Activated CD8-positive, alpha-beta T cell treated with anti-CD3 and anti-CD28 coated beads, Interleukin-2, amount 10 ng/mL, durations not matched to agents 7 days and 5 days (primary cell): ENCODE results near the gene PNKP. TPM values are rescaled to one million over a fixed set of nuclear protein-coding genes. Genes with fewer than 3 reads are reported as not detected.
A peak's percentile ranks its signal among the peaks of the same experiment; 100 is the strongest.

Source experiments
- ATAC-seq: fragments of 150-1000 bp; cut with Tn5 transposase; one replicate; pipeline ENCODE4 v1.10.0; 2021; ENCODE audit warnings: moderate library complexity
- CTCF ChIA-PET: fragments of 350-600 bp; sonication (Branson Sonifier 250); formaldehyde crosslinking; loops from one replicate; lab custom pipeline; 2021; ENCODE audit warnings: antibody characterized with exemption; lab: Charles Lee
- POLR2A ChIA-PET: fragments of 350-600 bp; sonication (Branson Sonifier 250); formaldehyde crosslinking; loops from one replicate; lab custom pipeline; 2021; ENCODE audit warnings: antibody characterized with exemption; lab: Charles Lee
- DNase-seq: peaks from one replicate; pipeline ENCODE4 v3.0.0-alpha.2; 2020
- H3K27ac Mint-ChIP-seq: one replicate; pipeline ENCODE4 v1.8.0; 2021; ENCODE audit warnings: mild to moderate bottlenecking, mixed read lengths
- H3K27me3 Mint-ChIP-seq: one replicate; pipeline ENCODE4 v1.8.0; 2021; ENCODE audit warnings: low read depth, mixed read lengths
- H3K36me3 Mint-ChIP-seq: one replicate; pipeline ENCODE4 v1.8.0; 2021; ENCODE audit warnings: low read depth, mixed read lengths
- H3K4me1 Mint-ChIP-seq: one replicate; pipeline ENCODE4 v1.8.0; 2021; ENCODE audit warnings: low read depth, mixed read lengths
- H3K4me3 Mint-ChIP-seq: one replicate; pipeline ENCODE4 v1.8.0; 2021; ENCODE audit warnings: mild to moderate bottlenecking, mixed read lengths
- H3K9me3 Mint-ChIP-seq: one replicate; pipeline ENCODE4 v1.8.0; 2022; ENCODE audit warnings: mixed read lengths; ENCODE audit not compliant: insufficient read depth
- total RNA-seq, 2 experiments: library from RNA; stranded (reverse); gene quantifications; one replicate each; pipeline ENCODE4 v1.2.3, GENCODE V29; 2021

PNKP gene
- total RNA-seq, 2 experiments from 2014 or later: 113 to 120 TPM

GRCh38 chr19:49837425-49837824 is 30.0 kb downstream of the PNKP start:
- H3K36me3 Mint-ChIP-seq: peaks cover 46% of the 10 kb centered on the region

GRCh38 chr19:49837009-49837310 is 30.4 kb downstream of the PNKP start:
- Mint-ChIP-seq H3K4me3 (no peak overlapping the region), H3K4me1 (peaks cover 30% of the 10 kb centered on the region), H3K36me3 (peaks cover 51% of the 10 kb centered on the region), H3K9me3 (no peaks in the 10 kb centered on the region), H3K27me3 (no peaks in the 10 kb centered on the region), H3K27ac (no peak overlapping the region)
- POLR2A ChIA-PET: no interaction called here
- no peak for ATAC-seq
- CTCF ChIA-PET: no interaction called here
- DNase-seq: no peak

More at GRCh38 chr19:49837425-49837824, 30.0 kb downstream of the PNKP start:
- CTCF ChIA-PET: no interaction called here
- no peak overlapping the region for H3K27ac Mint-ChIP-seq
- ATAC-seq: no peak
- POLR2A ChIA-PET: no interaction called here
- no peak overlapping the region for H3K4me3 Mint-ChIP-seq
- H3K27me3 Mint-ChIP-seq: no peaks in the 10 kb centered on the region
- H3K4me1 Mint-ChIP-seq: peaks cover 25% of the 10 kb centered on the region
- DNase-seq: no peak
- no peaks in the 10 kb centered on the region for H3K9me3 Mint-ChIP-seq

- CTCF ChIA-PET: no interaction called here
- no peaks in the 10 kb centered on the region for H3K9me3 Mint-ChIP-seq
- ATAC-seq (no peak), DNase-seq (no peak)
- peaks cover 55% of the 10 kb centered on the region for H3K36me3 Mint-ChIP-seq
- no peaks in the 10 kb centered on the region for H3K27me3 Mint-ChIP-seq
- H3K4me3 Mint-ChIP-seq: no peak overlapping the region
- H3K4me1 Mint-ChIP-seq: peaks cover 34% of the 10 kb centered on the region
- no peak overlapping the region for H3K27ac Mint-ChIP-seq
- POLR2A ChIA-PET: no interaction called here
These were observed 31.0 kb downstream of the PNKP start for GRCh38 chr19:49836176-49837008.

GRCh38 chr19:49835562-49835961 is 31.8 kb downstream of the PNKP start:
- Mint-ChIP-seq H3K27ac (no peak overlapping the region), H3K36me3 (peaks cover 54% of the 10 kb centered on the region), H3K4me1 (peaks cover 40% of the 10 kb centered on the region), H3K27me3 (no peaks in the 10 kb centered on the region), H3K4me3 (no peak overlapping the region), H3K9me3 (no peaks in the 10 kb centered on the region)
- CTCF ChIA-PET: no interaction called here
- no peak for ATAC-seq
- POLR2A ChIA-PET: interaction anchor here (0.8 kb wide), 1 partner anchor 11 kb away, joined by 3 read pairs; no protein-coding TSS in a partner anchor
- no peak for DNase-seq

- H3K27ac Mint-ChIP-seq: peak overlapping the region; percentile 57
- POLR2A ChIA-PET: no interaction called here
- peaks cover 40% of the 10 kb centered on the region for H3K4me1 Mint-ChIP-seq
These were observed 33.8 kb downstream of the PNKP start for GRCh38 chr19:49833599-49833998.

GRCh38 chr19:49832556-49832955 is 34.8 kb downstream of the PNKP start:
- peaks cover 33% of the 10 kb centered on the region for H3K4me1 Mint-ChIP-seq
- no peaks in the 10 kb centered on the region for H3K27me3 Mint-ChIP-seq
- DNase-seq: no peak
- ATAC-seq: no peak
- peak overlapping the region; percentile 68 for H3K27ac Mint-ChIP-seq
- H3K9me3 Mint-ChIP-seq: no peaks in the 10 kb centered on the region
- ChIA-PET CTCF (interaction anchor here (1.1 to 2.1 kb wide), 2 partner anchors 16 to 115 kb away, joined by 3 to 5 read pairs; no protein-coding TSS in a partner anchor), POLR2A (interaction anchor here (0.7 to 1.6 kb wide), 2 partner anchors 13 to 16 kb away, joined by 3 read pairs; no protein-coding TSS in a partner anchor)
- peaks cover 32% of the 10 kb centered on the region for H3K36me3 Mint-ChIP-seq
- no peak overlapping the region for H3K4me3 Mint-ChIP-seq

More at GRCh38 chr19:49833599-49833998, 33.8 kb downstream of the PNKP start:
- H3K9me3 Mint-ChIP-seq: no peaks in the 10 kb centered on the region
- DNase-seq (no peak), ATAC-seq (no peak)
- CTCF ChIA-PET: interaction anchor here (1.1 to 2.1 kb wide), 2 partner anchors 11 to 116 kb away, joined by 3 to 5 read pairs; no protein-coding TSS in a partner anchor
- H3K4me3 Mint-ChIP-seq: no peak overlapping the region
- H3K27me3 Mint-ChIP-seq: no peaks in the 10 kb centered on the region
- peaks cover 37% of the 10 kb centered on the region for H3K36me3 Mint-ChIP-seq

GRCh38 chr19:49831592-49831991 is 35.8 kb downstream of the PNKP start:
- Mint-ChIP-seq H3K4me3 (no peak overlapping the region), H3K4me1 (peaks cover 29% of the 10 kb centered on the region), H3K9me3 (no peaks in the 10 kb centered on the region), H3K27me3 (no peaks in the 10 kb centered on the region), H3K36me3 (peaks cover 30% of the 10 kb centered on the region), H3K27ac (peak overlapping the region; percentile 46)
- no peak for DNase-seq
- ChIA-PET POLR2A (interaction anchor here (1.6 kb wide), 1 partner anchor 12 kb away, joined by 3 read pairs; no protein-coding TSS in a partner anchor), CTCF (interaction anchor here (1.1 to 2.1 kb wide), 2 partner anchors 17 to 114 kb away, joined by 3 to 5 read pairs; no protein-coding TSS in a partner anchor)
- no peak for ATAC-seq

GRCh38 chr19:49830766-49831165 is 36.6 kb downstream of the PNKP start:
- no peak overlapping the region for H3K4me3 Mint-ChIP-seq

GRCh38 chr19:49829721-49830120 is 37.7 kb downstream of the PNKP start:
- peaks cover 28% of the 10 kb centered on the region for H3K36me3 Mint-ChIP-seq
- H3K4me1 Mint-ChIP-seq: peaks cover 29% of the 10 kb centered on the region
- no peak overlapping the region for H3K27ac Mint-ChIP-seq
- DNase-seq (no peak), ATAC-seq (no peak)
- H3K27me3 Mint-ChIP-seq: no peaks in the 10 kb centered on the region
- no peak overlapping the region for H3K4me3 Mint-ChIP-seq
- ChIA-PET POLR2A (no interaction called here), CTCF (no interaction called here)
- no peaks in the 10 kb centered on the region for H3K9me3 Mint-ChIP-seq

More at GRCh38 chr19:49830766-49831165, 36.6 kb downstream of the PNKP start:
- DNase-seq: no peak
- H3K27me3 Mint-ChIP-seq: no peaks in the 10 kb centered on the region
- peaks cover 34% of the 10 kb centered on the region for H3K36me3 Mint-ChIP-seq
- CTCF ChIA-PET: no interaction called here
- H3K9me3 Mint-ChIP-seq: no peaks in the 10 kb centered on the region
- POLR2A ChIA-PET: no interaction called here
- H3K4me1 Mint-ChIP-seq: peaks cover 29% of the 10 kb centered on the region
- no peak for ATAC-seq
- H3K27ac Mint-ChIP-seq: no peak overlapping the region

- Mint-ChIP-seq H3K36me3 (peaks cover 26% of the 10 kb centered on the region), H3K4me3 (no peak overlapping the region), H3K27me3 (no peaks in the 10 kb centered on the region), H3K4me1 (peaks cover 29% of the 10 kb centered on the region), H3K9me3 (no peaks in the 10 kb centered on the region), H3K27ac (no peak overlapping the region)
- ATAC-seq: no peak
- CTCF ChIA-PET: no interaction called here
- POLR2A ChIA-PET: no interaction called here
- DNase-seq: no peak
These were observed 38.2 kb downstream of the PNKP start for GRCh38 chr19:49829200-49829599.

GRCh38 chr19:49827034-49827433 is 40.3 kb downstream of the PNKP start:
- Mint-ChIP-seq H3K4me3 (no peak overlapping the region), H3K27me3 (no peaks in the 10 kb centered on the region), H3K9me3 (no peaks in the 10 kb centered on the region), H3K27ac (no peak overlapping the region), H3K36me3 (peaks cover 22% of the 10 kb centered on the region), H3K4me1 (peaks cover 11% of the 10 kb centered on the region)
- DNase-seq (no peak), ATAC-seq (no peak)
- POLR2A ChIA-PET: no interaction called here
- CTCF ChIA-PET: no interaction called here

GRCh38 chr19:49824662-49825061 is 42.7 kb downstream of the PNKP start:
- H3K4me1 Mint-ChIP-seq: peaks cover 4% of the 10 kb centered on the region
- H3K9me3 Mint-ChIP-seq: no peaks in the 10 kb centered on the region
- POLR2A ChIA-PET: no interaction called here
- ATAC-seq (no peak), DNase-seq (no peak)
- H3K27me3 Mint-ChIP-seq: no peaks in the 10 kb centered on the region
- no peak overlapping the region for H3K27ac Mint-ChIP-seq
- peaks cover 23% of the 10 kb centered on the region for H3K36me3 Mint-ChIP-seq
- H3K4me3 Mint-ChIP-seq: no peak overlapping the region
- CTCF ChIA-PET: interaction anchor here (0.7 kb wide), 1 partner anchor 24 kb away, joined by 3 read pairs; no protein-coding TSS in a partner anchor
